HG03558 (cell line): Measurements from ENCODE around the gene PLXND1.

Source experiments
- ATAC-seq: cut with Tn5 transposase; IDR thresholded peaks from one replicate; pipeline ENCODE4 v1.9.1; 2021; ENCODE audit warnings: moderate number of reproducible peaks; ENCODE audit not compliant: unreplicated experiment; ENCODE audit errors: extremely low read depth

PLXND1 gene

DNA sequence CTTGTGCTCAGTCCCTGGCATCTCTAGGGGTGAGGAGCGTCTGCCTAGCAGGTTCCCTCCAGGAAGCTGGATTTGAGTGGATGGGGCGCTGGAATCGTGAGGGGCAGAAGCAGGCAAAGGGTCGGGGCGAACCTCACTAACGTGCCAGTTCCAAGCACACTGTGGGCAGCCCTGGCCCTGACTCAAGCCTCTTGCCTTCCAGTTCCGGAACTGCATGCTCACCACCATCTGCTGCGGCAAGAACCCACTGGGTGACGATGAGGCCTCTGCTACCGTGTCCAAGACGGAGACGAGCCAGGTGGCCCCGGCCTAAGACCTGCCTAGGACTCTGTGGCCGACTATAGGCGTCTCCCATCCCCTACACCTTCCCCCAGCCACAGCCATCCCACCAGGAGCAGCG, 73.1 kb downstream of the PLXND1 start:
- ATAC-seq: no peak

DNA sequence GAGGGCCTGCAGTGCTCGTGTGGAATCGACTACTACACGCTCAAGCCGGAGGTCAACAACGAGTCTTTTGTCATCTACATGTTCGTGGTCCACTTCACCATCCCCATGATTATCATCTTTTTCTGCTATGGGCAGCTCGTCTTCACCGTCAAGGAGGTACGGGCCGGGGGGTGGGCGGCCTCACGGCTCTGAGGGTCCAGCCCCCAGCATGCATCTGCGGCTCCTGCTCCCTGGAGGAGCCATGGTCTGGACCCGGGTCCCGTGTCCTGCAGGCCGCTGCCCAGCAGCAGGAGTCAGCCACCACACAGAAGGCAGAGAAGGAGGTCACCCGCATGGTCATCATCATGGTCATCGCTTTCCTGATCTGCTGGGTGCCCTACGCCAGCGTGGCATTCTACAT, 74.2 kb downstream of the PLXND1 start:
- no peak for ATAC-seq

DNA sequence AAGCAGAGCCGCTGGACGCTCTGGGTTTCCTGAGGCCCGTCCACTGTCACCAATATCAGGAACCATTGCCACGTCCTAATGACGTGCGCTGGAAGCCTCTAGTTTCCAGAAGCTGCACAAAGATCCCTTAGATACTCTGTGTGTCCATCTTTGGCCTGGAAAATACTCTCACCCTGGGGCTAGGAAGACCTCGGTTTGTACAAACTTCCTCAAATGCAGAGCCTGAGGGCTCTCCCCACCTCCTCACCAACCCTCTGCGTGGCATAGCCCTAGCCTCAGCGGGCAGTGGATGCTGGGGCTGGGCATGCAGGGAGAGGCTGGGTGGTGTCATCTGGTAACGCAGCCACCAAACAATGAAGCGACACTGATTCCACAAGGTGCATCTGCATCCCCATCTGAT, 74.8 kb downstream of the PLXND1 start:
- no peak for ATAC-seq

DNA sequence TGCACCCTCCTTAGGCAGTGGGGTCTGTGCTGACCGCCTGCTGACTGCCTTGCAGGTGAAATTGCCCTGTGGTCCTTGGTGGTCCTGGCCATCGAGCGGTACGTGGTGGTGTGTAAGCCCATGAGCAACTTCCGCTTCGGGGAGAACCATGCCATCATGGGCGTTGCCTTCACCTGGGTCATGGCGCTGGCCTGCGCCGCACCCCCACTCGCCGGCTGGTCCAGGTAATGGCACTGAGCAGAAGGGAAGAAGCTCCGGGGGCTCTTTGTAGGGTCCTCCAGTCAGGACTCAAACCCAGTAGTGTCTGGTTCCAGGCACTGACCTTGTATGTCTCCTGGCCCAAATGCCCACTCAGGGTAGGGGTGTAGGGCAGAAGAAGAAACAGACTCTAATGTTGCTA, 75.7 kb downstream of the PLXND1 start:
- ATAC-seq: no peak

DNA sequence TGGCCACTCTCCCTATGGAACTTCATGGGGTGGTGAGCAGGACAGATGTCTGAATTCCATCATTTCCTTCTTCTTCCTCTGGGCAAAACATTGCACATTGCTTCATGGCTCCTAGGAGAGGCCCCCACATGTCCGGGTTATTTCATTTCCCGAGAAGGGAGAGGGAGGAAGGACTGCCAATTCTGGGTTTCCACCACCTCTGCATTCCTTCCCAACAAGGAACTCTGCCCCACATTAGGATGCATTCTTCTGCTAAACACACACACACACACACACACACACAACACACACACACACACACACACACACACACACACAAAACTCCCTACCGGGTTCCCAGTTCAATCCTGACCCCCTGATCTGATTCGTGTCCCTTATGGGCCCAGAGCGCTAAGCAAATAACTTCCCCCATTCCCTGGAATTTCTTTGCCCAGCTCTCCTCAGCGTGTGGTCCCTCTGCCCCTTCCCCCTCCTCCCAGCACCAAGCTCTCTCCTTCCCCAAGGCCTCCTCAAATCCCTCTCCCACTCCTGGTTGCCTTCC, 76.2 kb downstream of the PLXND1 start:
- no peak for ATAC-seq

DNA sequence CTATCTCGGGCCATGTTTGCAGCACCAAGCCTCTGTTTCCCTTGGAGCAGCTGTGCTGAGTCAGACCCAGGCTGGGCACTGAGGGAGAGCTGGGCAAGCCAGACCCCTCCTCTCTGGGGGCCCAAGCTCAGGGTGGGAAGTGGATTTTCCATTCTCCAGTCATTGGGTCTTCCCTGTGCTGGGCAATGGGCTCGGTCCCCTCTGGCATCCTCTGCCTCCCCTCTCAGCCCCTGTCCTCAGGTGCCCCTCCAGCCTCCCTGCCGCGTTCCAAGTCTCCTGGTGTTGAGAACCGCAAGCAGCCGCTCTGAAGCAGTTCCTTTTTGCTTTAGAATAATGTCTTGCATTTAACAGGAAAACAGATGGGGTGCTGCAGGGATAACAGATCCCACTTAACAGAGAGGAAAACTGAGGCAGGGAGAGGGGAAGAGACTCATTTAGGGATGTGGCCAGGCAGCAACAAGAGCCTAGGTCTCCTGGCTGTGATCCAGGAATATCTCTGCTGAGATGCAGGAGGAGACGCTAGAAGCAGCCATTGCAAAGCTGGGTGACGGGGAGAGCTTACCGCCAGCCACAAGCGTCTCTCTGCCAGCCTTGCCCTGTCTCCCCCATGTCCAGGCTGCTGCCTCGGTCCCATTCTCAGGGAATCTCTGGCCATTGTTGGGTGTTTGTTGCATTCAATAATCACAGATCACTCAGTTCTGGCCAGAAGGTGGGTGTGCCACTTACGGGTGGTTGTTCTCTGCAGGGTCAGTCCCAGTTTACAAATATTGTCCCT, 76.9 kb downstream of the PLXND1 start:
- no peak for ATAC-seq

DNA sequence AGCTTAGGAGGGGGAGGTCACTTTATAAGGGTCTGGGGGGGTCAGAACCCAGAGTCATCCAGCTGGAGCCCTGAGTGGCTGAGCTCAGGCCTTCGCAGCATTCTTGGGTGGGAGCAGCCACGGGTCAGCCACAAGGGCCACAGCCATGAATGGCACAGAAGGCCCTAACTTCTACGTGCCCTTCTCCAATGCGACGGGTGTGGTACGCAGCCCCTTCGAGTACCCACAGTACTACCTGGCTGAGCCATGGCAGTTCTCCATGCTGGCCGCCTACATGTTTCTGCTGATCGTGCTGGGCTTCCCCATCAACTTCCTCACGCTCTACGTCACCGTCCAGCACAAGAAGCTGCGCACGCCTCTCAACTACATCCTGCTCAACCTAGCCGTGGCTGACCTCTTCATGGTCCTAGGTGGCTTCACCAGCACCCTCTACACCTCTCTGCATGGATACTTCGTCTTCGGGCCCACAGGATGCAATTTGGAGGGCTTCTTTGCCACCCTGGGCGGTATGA, 77.8 kb downstream of the PLXND1 start, which contains the start of gene RHO:
TSS of gene RHO (plus strand) at position 51 of the 512 bp plus-strand sequence. CDS start at position 146, 95 bp downstream.
- no peak for ATAC-seq

DNA sequence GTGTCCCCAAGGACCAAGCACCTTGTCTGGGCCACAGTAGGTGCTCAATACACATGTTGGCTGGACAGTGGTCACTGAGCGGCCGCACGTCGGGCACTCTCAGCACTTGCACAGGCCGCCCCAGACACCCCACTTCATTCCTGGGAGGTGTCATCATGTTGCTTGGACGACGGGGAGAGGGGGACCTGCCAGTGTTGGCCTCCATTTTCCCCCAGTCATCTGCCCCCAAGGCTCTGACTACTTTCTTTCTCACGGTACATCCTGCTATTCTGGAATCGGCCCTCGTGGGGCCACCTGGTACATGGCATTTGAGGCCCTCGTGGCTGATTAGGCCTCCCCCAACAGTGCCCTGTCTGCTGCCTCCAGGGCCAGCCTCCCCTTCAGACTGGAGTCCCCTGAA, 79.2 kb downstream of the PLXND1 start:
- ATAC-seq: no peak

DNA sequence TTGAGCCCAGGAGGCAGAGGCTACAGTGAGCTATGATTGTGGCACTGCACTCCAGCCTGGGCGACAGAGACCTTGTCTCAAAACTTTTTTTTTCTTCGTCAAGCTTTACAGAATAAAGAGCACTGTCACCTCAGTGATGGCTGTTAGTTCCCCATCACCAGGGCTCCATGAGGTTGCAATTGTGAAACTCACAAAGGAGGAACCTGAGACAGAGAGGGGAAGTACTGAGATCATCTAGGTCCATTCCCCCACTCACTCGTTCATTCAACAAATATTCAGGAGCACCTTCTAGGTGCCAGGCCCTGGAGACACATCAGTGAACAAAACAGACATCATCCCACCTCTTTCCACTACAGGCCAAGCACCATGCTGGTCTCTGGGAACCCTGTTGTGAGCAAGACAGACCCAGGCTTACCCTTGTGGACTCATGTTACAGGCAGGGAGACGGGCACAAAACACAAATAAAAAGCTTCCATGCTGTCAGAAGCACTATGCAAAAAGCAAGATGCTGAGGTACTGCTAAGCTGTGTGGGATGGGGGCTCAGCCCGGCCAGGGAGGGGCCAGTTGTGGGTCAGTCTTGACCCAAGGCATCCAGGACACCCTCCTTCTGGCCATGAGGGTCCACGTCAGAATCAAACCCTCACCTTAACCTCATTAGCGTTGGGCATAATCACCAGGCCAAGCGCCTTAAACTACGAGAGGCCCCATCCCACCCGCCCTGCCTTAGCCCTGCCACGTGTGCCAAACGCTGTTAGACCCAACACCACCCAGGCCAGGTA, 80.2 kb downstream of the PLXND1 start:
- peak; percentile 86 for ATAC-seq

DNA sequence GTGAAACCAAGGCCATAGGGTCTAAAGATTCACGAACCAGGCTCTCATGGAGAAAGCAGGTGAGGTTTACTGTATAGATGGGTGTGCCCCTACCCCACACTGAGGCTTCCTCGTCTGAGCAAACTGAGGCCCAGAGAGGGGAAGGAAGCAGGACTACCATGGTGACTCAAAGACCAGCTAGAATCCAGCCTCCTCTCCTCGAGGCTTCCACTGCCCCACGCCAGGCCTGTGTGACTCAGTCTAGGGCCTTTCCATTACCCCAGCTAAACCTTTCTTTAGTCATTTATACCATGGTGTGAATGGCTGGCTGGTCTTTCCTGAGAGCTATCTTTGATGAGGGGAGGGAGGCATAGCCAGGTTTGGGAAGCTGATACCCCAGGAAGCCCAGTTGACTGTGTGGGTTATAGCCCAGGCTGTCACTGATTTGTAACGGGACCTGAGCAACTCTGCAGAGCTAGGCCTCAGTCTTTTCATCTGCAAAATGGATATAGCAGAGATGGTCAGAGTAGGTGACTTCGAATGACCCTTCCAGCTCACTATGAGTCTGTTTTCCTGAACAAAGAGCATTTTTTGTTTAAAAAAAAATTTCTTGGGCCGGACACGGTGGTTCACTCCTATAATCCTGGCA, 81.0 kb downstream of the PLXND1 start:
- ATAC-seq: no peak

DNA sequence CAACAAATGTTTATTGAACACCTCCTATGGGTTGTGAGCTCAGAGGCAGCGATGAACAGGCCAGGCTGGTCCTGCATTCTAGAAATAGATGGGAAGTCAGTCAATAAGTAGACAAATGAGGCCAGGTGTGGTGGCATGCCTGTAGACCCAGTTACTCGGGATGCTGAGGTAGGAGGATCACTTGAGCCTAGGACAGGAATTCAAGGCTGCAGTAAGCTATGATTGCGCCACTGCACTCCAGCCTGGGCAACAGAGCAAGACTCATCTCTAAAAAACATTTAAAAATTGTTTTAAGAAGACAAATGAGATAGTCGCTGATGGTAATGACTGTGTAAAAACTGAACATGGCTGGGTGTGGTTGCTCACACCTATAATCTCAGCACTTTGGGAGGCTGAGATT, 82.4 kb downstream of the PLXND1 start:
- ATAC-seq: no peak

DNA sequence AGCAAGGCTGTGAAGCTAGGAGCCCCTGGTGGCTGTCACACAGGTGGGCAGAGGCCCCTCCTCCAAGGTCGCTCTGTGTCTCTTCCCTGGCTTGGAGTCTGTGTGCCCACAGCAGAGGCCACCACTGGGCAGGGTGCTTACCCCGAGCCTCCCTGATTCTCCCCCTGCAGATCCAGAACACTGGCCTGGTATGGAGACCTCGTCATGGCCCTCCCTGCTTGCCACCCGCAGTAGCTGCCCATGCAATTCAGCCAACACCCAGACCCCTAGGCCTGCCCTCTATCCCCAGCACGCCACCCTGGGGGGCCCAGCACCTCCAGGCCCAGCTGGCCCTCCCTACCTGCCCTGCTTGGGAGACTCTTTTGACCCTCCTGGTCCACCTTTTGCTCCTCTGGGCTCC, 83.5 kb downstream of the PLXND1 start:
- ATAC-seq: no peak

DNA sequence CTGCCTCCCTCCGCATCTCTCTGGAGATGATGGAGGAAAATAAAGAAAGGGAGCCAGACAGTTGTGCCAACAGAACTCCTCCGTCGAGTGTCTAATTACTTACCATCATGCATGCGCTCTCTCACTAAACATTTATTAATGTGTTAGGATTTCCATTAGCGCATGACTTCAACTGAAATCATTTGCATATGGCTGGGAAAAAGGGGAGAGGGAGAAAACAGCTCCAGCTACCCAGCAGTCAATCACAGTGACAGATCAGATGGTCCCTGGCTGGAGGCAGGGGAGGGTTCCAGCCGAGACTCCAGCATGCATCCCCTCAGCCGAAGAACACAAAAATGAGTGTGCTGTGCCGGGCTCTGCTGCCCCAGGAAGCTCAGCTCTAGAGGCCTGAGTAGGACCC, 84.9 kb downstream of the PLXND1 start:
- ATAC-seq: no peak

DNA sequence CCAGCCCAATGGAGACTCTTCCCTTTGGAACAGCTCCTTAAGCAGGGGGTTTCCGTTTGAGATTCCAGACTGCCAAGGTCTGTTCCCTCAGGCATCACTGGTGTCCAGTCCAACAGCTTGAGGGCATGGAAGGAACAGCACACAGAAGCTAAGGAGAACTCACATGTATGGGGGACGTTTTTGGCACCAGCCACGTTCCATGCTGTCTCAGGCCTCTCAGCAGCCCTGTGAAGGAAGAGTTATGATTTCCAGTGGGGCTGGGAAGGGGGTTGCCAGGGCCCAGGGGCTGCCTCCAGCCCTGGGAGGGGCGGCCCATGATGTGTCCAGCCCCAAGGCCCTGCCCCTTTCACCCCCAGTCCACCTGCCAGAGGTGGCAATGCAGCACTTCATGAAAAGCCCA, 85.5 kb downstream of the PLXND1 start:
- ATAC-seq: no peak

DNA sequence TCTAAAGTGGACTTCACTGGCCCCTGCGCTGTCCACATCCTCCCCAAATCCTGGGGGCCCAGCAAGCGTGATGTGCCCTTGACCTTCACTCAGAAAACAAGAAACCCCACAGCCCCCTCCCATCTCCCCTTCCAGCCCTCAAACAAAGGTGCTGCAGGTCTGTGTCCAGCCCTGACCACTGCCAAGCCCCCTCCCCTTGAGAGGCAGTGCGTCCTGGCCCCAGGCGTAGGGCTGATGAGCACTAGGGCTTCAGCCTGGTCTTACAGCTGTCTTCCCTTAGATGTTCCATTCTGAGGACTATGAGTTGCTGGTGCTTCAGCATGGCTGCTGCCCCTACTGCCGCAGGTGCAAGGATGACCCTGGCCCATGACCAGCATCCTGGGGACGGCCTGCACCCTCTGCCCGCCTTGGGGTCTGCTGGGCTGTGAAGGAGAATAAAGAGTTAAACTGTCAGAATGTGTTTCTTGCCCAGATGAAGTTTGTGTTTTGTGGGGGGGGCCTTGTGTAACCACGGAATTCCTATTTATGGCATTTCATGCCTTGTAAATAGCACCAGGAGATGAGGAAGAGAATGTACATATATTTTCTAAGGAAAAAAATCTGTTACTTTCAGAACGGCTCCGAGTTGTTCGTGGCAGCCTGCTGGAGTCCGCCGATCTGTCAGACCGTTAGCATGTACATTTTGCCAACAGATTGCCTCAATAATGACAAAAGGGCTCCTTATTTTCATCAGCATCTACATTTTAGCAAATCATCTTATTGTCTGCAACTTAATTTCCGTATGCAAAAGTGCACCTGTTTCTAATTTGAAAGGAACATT, 86.4 kb downstream of the PLXND1 start:
- no peak for ATAC-seq

DNA sequence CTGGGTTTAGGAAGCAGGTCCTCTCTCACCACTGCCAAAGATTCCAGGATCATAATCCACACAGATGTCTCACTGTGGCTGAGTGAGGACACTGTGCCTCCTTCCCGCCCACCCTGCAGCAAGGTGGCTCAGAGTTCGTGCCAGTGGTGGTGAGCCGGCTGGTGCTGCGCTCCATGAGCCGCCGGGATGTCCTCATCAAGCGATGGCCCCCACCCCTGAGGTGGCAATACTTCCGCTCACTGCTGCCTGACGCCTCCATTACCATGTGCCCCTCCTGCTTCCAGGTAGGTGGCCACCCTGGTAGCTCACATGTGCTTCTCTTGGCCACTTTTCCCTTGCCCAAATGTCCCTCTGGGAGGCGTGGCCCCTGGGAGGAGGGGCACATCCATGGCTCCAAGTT, 87.0 kb downstream of the PLXND1 start:
- no peak for ATAC-seq

DNA sequence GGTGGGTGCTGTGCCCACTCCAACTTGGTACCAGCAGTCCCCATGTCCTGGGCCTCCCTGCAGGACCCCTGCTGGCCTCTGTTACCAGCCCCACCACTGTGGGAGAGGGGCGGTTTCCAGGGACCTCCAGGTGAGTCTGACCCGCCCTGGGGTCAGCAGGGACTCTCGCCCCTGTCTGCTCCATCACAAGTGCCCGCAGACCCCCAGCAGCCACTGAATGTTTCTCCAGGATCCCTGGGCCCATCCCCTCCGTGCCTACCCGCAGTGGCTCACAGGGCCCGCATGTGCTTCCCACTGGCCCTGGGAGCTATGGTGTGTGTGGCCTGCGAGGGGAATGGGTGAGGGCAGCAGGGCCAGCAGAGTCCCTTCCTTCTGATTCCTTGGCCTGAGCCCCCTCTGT, 87.9 kb downstream of the PLXND1 start:
- ATAC-seq: no peak

DNA sequence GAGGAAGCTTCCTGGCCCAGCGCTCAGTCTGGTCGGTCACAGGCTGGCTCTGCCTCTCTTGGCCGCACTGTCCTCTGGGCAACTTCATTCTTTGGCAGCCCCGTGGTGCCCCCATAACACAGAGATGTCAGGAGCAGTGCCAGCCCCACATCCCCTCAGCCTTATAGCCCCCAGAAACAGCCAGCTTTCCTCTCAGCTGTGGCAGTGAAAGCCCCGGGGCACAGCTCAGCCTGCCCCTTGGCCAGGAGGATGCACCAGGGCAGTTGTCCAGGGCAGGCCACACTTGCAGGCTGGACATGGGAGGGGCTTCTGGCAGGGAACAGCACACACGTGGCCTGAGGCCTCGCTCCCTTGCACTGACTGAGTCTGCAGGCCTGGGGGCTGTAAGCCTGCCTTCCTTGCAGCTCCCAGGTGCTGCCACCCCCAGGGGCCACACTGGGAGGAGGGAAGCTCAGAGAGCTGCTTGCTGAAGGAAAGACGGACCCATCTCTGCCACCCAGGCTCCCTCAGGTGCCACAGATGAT, 88.4 kb downstream of the PLXND1 start:
- no peak for ATAC-seq

DNA sequence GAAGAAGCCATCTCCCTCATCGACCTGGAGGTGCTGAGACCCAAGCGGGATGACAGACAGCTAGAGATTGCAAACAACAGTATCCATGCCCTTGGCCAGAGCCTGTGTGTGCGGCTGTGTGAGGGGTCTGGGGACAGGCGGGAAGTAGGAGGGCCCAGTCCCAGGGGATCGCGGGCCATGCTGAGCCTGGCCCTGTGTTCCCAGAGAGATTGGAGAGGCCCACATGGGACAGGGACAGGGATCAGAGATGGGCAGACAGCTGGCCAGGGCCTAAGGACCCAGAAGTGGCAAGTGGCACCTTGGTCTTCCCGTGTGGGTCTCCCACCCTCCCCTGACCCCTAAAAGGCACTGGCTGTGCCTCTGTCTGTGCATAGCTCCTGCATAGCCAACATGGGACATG, 89.0 kb downstream of the PLXND1 start:
- ATAC-seq: no peak
